SK-N-MC (cell line): ENCODE measurements around the gene INAFM1.

Experiments
- DNase-seq: peaks from one replicate; pipeline ENCODE4 v3.0.0-alpha.2; 2011; ENCODE audit warnings: low read depth, low spot score
- H3K27ac ChIP-seq: fragments of 200-600 bp; sonication (generic); 2 replicates; pipeline ENCODE4 v1.5.1; 2016; ENCODE audit warnings: mixed run types
- H3K36me3 ChIP-seq: fragments of 200-600 bp; sonication (generic); 2 replicates; pipeline ENCODE4 v1.6.1; 2017; ENCODE audit warnings: antibody characterized with exemption, low read length, mixed read lengths; ENCODE audit not compliant: insufficient read depth
- H3K4me3 ChIP-seq: fragments of 200-600 bp; sonication (generic); 2 replicates; pipeline ENCODE4 v1.5.1; 2016
- H3K9ac ChIP-seq: fragments of 200-600 bp; sonication (generic); 2 replicates; pipeline ENCODE4 v1.8.0; 2017; ENCODE audit warnings: mixed run types, mixed read lengths; ENCODE audit not compliant: insufficient read length
- H3K9me3 ChIP-seq: fragments of 200-600 bp; sonication (generic); 2 replicates; pipeline ENCODE4 v1.6.1; 2017; ENCODE audit warnings: low read depth, mild to moderate bottlenecking, antibody characterized with exemption, low read length, moderate library complexity, mixed read lengths
- EZH2 ChIP-seq: fragments of 200-600 bp; sonication (generic); IDR thresholded peaks from one replicate; pipeline ENCODE4 v1.6.1; 2017; ENCODE audit warnings: antibody characterized with exemption
- FOXP2 ChIP-seq: optimal IDR thresholded peaks from 2 replicates; pipeline ENCODE3; 2011; ENCODE audit warnings: mild to moderate bottlenecking, moderate library complexity; ENCODE audit not compliant: insufficient read depth; ENCODE audit errors: extremely low read length, control extremely low read depth
- POLR2AphosphoS5 ChIP-seq: IDR thresholded peaks from 2 replicates; pipeline ENCODE4 v1.6.1; 2012; ENCODE audit warnings: mild to moderate bottlenecking, low read depth, low read length, borderline replicate concordance

INAFM1 gene

GRCh38 chr19:47309608-47310007 lies 34.9 kb downstream of the INAFM1 start, which contains the start of gene C5AR1:
C5AR1 (plus strand) TSS chr19:47309861; CDS start chr19:47309896, 35 bp downstream.
- TF ChIP-seq FOXP2: no peak
- no peak for TF ChIP-seq EZH2
- TF ChIP-seq POLR2AphosphoS5: no peak
- no peak for DNase-seq
- no peaks in the 10 kb centered on the region for H3K36me3 ChIP-seq
- no peak within 1 kb of the TSS for H3K4me3 ChIP-seq
- no peak within 1 kb of the TSS for H3K9ac ChIP-seq
- H3K27ac ChIP-seq: no peak within 1 kb of the TSS
- H3K9me3 ChIP-seq: no peaks in the 10 kb centered on the region

GRCh38 chr19:47310323-47310722 lies 35.6 kb downstream of the INAFM1 start:
- Histone ChIP-seq H3K4me3 (no peak overlapping the region), H3K27ac (no peak overlapping the region), H3K9me3 (no peaks in the 10 kb centered on the region), H3K9ac (no peak overlapping the region), H3K36me3 (no peaks in the 10 kb centered on the region)
- no peak for DNase-seq
- TF ChIP-seq EZH2 (no peak), FOXP2 (no peak), POLR2AphosphoS5 (no peak)

GRCh38 chr19:47310819-47311218 lies 36.1 kb downstream of the INAFM1 start:
- Histone ChIP-seq H3K9ac (no peak overlapping the region), H3K36me3 (no peaks in the 10 kb centered on the region), H3K9me3 (no peaks in the 10 kb centered on the region), H3K27ac (no peak overlapping the region), H3K4me3 (no peak overlapping the region)
- DNase-seq: no peak
- TF ChIP-seq POLR2AphosphoS5 (no peak), FOXP2 (no peak), EZH2 (no peak)

- Histone ChIP-seq H3K9me3 (no peaks in the 10 kb centered on the region), H3K27ac (no peak overlapping the region), H3K9ac (no peak overlapping the region), H3K4me3 (no peak overlapping the region), H3K36me3 (no peaks in the 10 kb centered on the region)
- TF ChIP-seq FOXP2 (no peak), POLR2AphosphoS5 (no peak), EZH2 (no peak)
- DNase-seq: no peak
These were observed 37.8 kb downstream of the INAFM1 start for GRCh38 chr19:47312366-47313006.

GRCh38 chr19:47313754-47314295 lies 39.1 kb downstream of the INAFM1 start:
- no peak for DNase-seq
- Histone ChIP-seq H3K27ac (no peak overlapping the region), H3K36me3 (no peaks in the 10 kb centered on the region), H3K9ac (no peak overlapping the region), H3K9me3 (no peaks in the 10 kb centered on the region), H3K4me3 (no peak overlapping the region)
- TF ChIP-seq POLR2AphosphoS5 (no peak), FOXP2 (no peak), EZH2 (no peak)

GRCh38 chr19:47315125-47315821 lies 40.6 kb downstream of the INAFM1 start:
- no peak for DNase-seq

GRCh38 chr19:47316513-47316912 lies 41.8 kb downstream of the INAFM1 start:
- H3K9ac ChIP-seq: no peak overlapping the region
- no peak overlapping the region for H3K4me3 ChIP-seq
- H3K27ac ChIP-seq: no peak overlapping the region
- no peaks in the 10 kb centered on the region for H3K9me3 ChIP-seq
- H3K36me3 ChIP-seq: no peaks in the 10 kb centered on the region
- DNase-seq: no peak
- TF ChIP-seq POLR2AphosphoS5 (no peak), FOXP2 (no peak), EZH2 (no peak)

More at GRCh38 chr19:47315125-47315821, 40.6 kb downstream of the INAFM1 start:
- Histone ChIP-seq H3K4me3 (no peak overlapping the region), H3K36me3 (no peaks in the 10 kb centered on the region), H3K9ac (no peak overlapping the region), H3K9me3 (no peaks in the 10 kb centered on the region), H3K27ac (no peak overlapping the region)
- TF ChIP-seq POLR2AphosphoS5 (no peak), EZH2 (no peak), FOXP2 (no peak)

- Histone ChIP-seq H3K9me3 (no peaks in the 10 kb centered on the region), H3K4me3 (no peak overlapping the region), H3K36me3 (no peaks in the 10 kb centered on the region), H3K27ac (no peak overlapping the region), H3K9ac (no peak overlapping the region)
- no peak for TF ChIP-seq POLR2AphosphoS5
- no peak for TF ChIP-seq FOXP2
- TF ChIP-seq EZH2: no peak
- no peak for DNase-seq
These were observed 45.5 kb downstream of the INAFM1 start for GRCh38 chr19:47319923-47320871.
